ENCODE results near the gene COL6A5. TPM values are rescaled to one million over a fixed set of nuclear protein-coding genes. Genes with fewer than 3 reads are reported as not detected.

The COL6A5 gene
- total RNA-seq, 4 donors from 2014 or later = not detected

GRCh38 chr3:130316169-130316568 is 29.3 kb upstream of the COL6A5 start:
- Histone ChIP-seq H3K27ac (replicated peaks in 1 of 4) (no peak overlapping the region), H3K4me1 (peaks cover 0 to 20% (median 11%) of the 10 kb centered on the region in 4 donors), H3K36me3 (no peaks in the 10 kb centered on the region), H3K9me3 (peaks cover 0 to 2% (median under 1%) of the 10 kb centered on the region in 4 donors), H3K4me3 (no peak overlapping the region), H3K27me3 (no peaks in the 10 kb centered on the region)
- TF ChIP-seq POLR2AphosphoS5 (IDR thresholded peaks at IDR 0.05) (no peak), POLR2A (IDR thresholded peaks at IDR 0.05; ENCODE audit: low read depth) (no peak), CTCF (IDR thresholded peaks at IDR 0.05) (no peak), EP300 (IDR thresholded peaks at IDR 0.05) (no peak)
- WGBS = 35% methylated on average over 2 of the region's 2 CpGs
- intact Hi-C loops (cut with DNase I) = no loop called here
- DNase-seq (ENCODE audit: extremely low spot score) = no peak

GRCh38 chr3:130323503-130323902 is 22.0 kb upstream of the COL6A5 start:
- whole genome bisulfite sequencing = 88% methylated on average over 1 of the region's 1 CpG
- Histone ChIP-seq H3K4me1 (no peaks in the 10 kb centered on the region), H3K4me3 (no peak overlapping the region), H3K36me3 (no peaks in the 10 kb centered on the region), H3K27ac (replicated peaks in 1 of 4) (no peak overlapping the region), H3K27me3 (no peaks in the 10 kb centered on the region), H3K9me3 (peaks cover 0 to 8% (median 2%) of the 10 kb centered on the region in 4 donors)
- DNase-seq (ENCODE audit: extremely low spot score) = no peak
- intact Hi-C loops (cut with DNase I) = no loop called here
- TF ChIP-seq CTCF (IDR thresholded peaks at IDR 0.05) (no peak), EP300 (IDR thresholded peaks at IDR 0.05) (no peak), POLR2AphosphoS5 (IDR thresholded peaks at IDR 0.05) (no peak), POLR2A (IDR thresholded peaks at IDR 0.05; ENCODE audit: low read depth) (no peak)

- no peak overlapping the region for H3K4me3 ChIP-seq
- peaks cover 0 to 13% (median 0%) of the 10 kb centered on the region in 4 donors for H3K27me3 ChIP-seq
- peaks cover 0 to 18% (median 8%) of the 10 kb centered on the region in 4 donors for H3K9me3 ChIP-seq
- intact Hi-C loops (cut with DNase I) = no loop called here
- H3K27ac ChIP-seq (replicated peaks in 1 of 4) = no peak overlapping the region
- DNase-seq (ENCODE audit: extremely low spot score) = no peak
- peaks cover 0 to 6% (median 6%) of the 10 kb centered on the region in 4 donors for H3K4me1 ChIP-seq
- no peak for TF ChIP-seq POLR2A (IDR thresholded peaks at IDR 0.05; ENCODE audit: low read depth)
- TF ChIP-seq CTCF (IDR thresholded peaks at IDR 0.05) = no peak
- no peak for TF ChIP-seq POLR2AphosphoS5 (IDR thresholded peaks at IDR 0.05)
- no peak for TF ChIP-seq EP300 (IDR thresholded peaks at IDR 0.05)
- no peaks in the 10 kb centered on the region for H3K36me3 ChIP-seq
- WGBS = 57% methylated on average over 1 of the region's 1 CpG
Measured at GRCh38 chr3:130340766-130341165, 4.7 kb upstream of the COL6A5 start.

- Histone ChIP-seq H3K27me3 (peaks cover 0 to 19% (median 0%) of the 10 kb centered on the region in 4 donors), H3K9me3 (peaks cover 0 to 18% (median 8%) of the 10 kb centered on the region in 4 donors), H3K4me1 (peaks cover 0 to 9% (median 8%) of the 10 kb centered on the region in 4 donors), H3K27ac (replicated peaks in 1 of 4) (no peak overlapping the region), H3K36me3 (no peaks in the 10 kb centered on the region), H3K4me3 (no peak overlapping the region)
- intact Hi-C loops (cut with DNase I) = no loop called here
- DNase-seq (ENCODE audit: extremely low spot score) = no peak
- TF ChIP-seq CTCF (IDR thresholded peaks at IDR 0.05) = no peak
- TF ChIP-seq POLR2A (IDR thresholded peaks at IDR 0.05; ENCODE audit: low read depth) = no peak
- TF ChIP-seq EP300 (IDR thresholded peaks at IDR 0.05) = no peak
- TF ChIP-seq POLR2AphosphoS5 (IDR thresholded peaks at IDR 0.05) = no peak
Measured at GRCh38 chr3:130341388-130341787, 4.1 kb upstream of the COL6A5 start.

GRCh38 chr3:130341882-130342281 is 3.6 kb upstream of the COL6A5 start:
- H3K4me3 ChIP-seq = no peak overlapping the region
- intact Hi-C loops (cut with DNase I) = no loop called here

More at GRCh38 chr3:130341882-130342281, 3.6 kb upstream of the COL6A5 start:
- Histone ChIP-seq H3K4me1 (peaks cover 0 to 9% (median 8%) of the 10 kb centered on the region in 4 donors), H3K9me3 (peaks cover 0 to 18% (median 8%) of the 10 kb centered on the region in 4 donors), H3K27me3 (peaks cover 0 to 22% (median 0%) of the 10 kb centered on the region in 4 donors), H3K36me3 (no peaks in the 10 kb centered on the region), H3K27ac (replicated peaks in 1 of 4) (no peak overlapping the region)
- WGBS = 81% methylated on average over 4 of the region's 4 CpGs
- no peak for TF ChIP-seq POLR2AphosphoS5 (IDR thresholded peaks at IDR 0.05)
- no peak for TF ChIP-seq CTCF (IDR thresholded peaks at IDR 0.05)
- TF ChIP-seq EP300 (IDR thresholded peaks at IDR 0.05) = no peak
- no peak for TF ChIP-seq POLR2A (IDR thresholded peaks at IDR 0.05; ENCODE audit: low read depth)
- no peak for DNase-seq (ENCODE audit: extremely low spot score)

All from esophagus muscularis mucosa (tissue), 4 donors.